ENCODE data around the gene ANKLE2. TPM values are rescaled to one million over a fixed set of nuclear protein-coding genes. Genes with fewer than 3 reads are reported as not detected.
"Not testable (repeated sequence)": the region's sequence is repeated elsewhere in the genome, so short reads cannot be mapped to it uniquely, and the experiment has no call there.

The ANKLE2 gene
- total RNA-seq, 2 donors from 2014 or later = 163 to 193 TPM

DNA sequence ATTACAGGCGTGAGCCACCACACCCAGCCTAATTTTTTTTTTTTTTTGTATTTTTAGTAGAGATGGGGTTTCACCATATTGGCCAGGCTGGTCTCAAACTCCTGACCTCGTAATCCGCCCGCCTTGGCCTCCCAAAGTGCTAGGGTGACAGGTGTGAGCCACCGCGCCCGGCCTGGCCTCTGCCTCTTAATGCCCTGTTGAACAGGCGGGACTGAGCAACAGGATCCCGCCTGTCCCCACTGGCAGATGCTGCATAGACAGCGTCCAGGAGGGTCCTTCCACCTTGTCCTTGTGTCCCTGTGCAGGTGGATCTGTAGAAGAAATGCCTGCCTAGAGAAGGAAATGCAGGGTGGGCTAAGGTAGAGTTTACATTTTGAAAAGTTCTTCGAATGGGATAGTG, 45.3 kb downstream of the ANKLE2 start:
- H3K27ac Mint-ChIP-seq = no peak overlapping the region
- H3K4me1 Mint-ChIP-seq (ENCODE audit: low read depth in 2 of 2) = peaks cover 0 to 17% of the 10 kb centered on the region in 2 donors
- no peaks in the 10 kb centered on the region for H3K27me3 Mint-ChIP-seq
- ATAC-seq (no peak), DNase-seq (ENCODE audit: low spot score) (no peak)
- no peak overlapping the region for H3K4me3 Mint-ChIP-seq
- H3K9me3 Mint-ChIP-seq = no peaks in the 10 kb centered on the region
- no peaks in the 10 kb centered on the region for H3K36me3 Mint-ChIP-seq

DNA sequence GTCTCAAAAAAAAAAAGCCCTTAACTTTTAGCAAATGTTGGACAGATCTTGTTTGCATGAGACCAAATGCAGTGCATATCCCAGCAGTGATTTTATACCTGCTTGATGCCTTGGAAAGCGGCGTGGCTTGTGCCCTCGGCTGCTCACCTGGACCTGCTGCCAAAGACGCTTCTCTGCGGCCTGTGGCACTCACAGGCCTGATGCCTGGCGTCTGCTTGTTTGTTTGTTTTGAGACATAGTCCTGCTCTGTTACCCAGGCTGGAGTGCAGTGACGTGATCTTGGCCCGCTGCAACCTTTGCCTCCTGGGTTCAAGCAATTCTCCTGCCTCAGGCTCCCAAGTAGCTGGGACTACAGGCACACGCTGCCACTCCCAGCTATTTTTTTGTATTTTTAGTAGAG, 45.8 kb downstream of the ANKLE2 start:
- Mint-ChIP-seq H3K9me3 (no peaks in the 10 kb centered on the region), H3K27me3 (no peaks in the 10 kb centered on the region), H3K4me1 (ENCODE audit: low read depth in 2 of 2) (peaks cover 0 to 17% of the 10 kb centered on the region in 2 donors), H3K27ac (no peak overlapping the region), H3K36me3 (no peaks in the 10 kb centered on the region), H3K4me3 (no peak overlapping the region)
- DNase-seq (ENCODE audit: low spot score) (no peak), ATAC-seq (no peak)

DNA sequence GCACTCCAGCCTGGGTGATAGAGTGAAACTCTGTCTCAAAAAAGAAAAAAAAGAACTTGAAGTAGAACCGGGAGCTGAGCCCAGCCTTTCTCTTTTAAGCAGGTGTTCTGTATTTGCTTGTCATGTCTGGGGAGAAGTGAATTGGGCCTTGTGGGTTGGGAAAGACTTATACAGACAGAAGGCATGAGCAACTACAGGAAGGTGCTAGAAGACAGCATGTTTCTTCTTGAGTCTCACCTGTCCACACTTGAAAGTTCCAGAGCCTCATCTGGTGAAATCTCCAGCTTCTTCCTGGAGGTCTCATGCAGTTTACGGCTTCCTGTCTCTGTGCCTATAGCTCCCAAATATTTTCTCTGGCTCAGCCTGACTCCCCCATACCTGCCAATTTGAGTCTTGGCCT, 48.5 kb downstream of the ANKLE2 start:
- Mint-ChIP-seq H3K27ac (no peak overlapping the region), H3K4me1 (ENCODE audit: low read depth in 2 of 2) (peaks cover 5 to 15% of the 10 kb centered on the region in 2 donors), H3K4me3 (no peak overlapping the region), H3K36me3 (no peaks in the 10 kb centered on the region), H3K9me3 (no peaks in the 10 kb centered on the region), H3K27me3 (no peaks in the 10 kb centered on the region)
- ATAC-seq (no peak), DNase-seq (ENCODE audit: low spot score) (no peak)

DNA sequence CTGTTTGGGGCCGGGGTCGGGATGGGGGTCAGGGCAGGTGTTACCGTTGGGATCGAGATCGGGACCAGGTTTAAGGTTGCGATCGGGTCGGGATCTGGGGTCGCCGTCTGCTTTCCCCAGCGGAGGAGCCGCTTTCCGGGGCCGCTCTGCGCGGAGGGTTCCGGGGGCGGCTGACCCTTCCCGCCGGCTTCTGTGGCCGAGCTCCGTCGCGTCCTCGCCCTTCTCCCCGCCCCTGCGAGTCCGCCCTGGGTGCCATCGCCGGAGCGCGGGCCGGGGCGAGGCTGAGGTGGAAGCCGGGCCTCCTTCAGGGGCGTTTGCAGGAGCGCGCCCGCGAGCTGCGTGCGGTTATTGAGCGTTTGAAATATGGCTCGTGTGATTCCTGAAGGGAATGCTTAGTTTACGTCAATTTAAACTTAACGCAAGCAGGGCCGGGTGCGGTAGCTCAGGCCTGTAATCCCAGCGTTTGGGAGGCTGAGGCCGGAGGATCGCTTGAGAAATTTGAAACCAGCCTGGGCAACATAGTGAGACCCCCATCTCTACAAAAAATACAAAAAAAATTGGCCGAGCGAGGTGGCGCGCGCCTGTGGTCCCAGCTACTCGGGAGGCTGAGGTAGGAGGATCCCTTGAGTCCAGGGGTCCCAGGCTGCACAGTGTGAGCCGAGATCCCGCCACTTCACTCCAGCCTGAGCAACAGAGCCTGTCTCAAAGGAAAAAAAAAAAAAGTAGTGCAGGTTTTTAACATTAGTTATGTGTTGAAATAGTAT, 50.4 kb downstream of the ANKLE2 start:
- ATAC-seq (peak; percentile 44 to 63), DNase-seq (ENCODE audit: low spot score) (peak; percentile 69)
- Mint-ChIP-seq H3K27me3 (no peaks in the 10 kb centered on the region), H3K36me3 (no peaks in the 10 kb centered on the region), H3K4me3 (peak overlapping the region; percentile 74), H3K4me1 (ENCODE audit: low read depth in 2 of 2) (peaks cover 5 to 18% of the 10 kb centered on the region in 2 donors), H3K9me3 (no peaks in the 10 kb centered on the region), H3K27ac (peak overlapping the region in 1 of 2 donors; percentile 41)

DNA sequence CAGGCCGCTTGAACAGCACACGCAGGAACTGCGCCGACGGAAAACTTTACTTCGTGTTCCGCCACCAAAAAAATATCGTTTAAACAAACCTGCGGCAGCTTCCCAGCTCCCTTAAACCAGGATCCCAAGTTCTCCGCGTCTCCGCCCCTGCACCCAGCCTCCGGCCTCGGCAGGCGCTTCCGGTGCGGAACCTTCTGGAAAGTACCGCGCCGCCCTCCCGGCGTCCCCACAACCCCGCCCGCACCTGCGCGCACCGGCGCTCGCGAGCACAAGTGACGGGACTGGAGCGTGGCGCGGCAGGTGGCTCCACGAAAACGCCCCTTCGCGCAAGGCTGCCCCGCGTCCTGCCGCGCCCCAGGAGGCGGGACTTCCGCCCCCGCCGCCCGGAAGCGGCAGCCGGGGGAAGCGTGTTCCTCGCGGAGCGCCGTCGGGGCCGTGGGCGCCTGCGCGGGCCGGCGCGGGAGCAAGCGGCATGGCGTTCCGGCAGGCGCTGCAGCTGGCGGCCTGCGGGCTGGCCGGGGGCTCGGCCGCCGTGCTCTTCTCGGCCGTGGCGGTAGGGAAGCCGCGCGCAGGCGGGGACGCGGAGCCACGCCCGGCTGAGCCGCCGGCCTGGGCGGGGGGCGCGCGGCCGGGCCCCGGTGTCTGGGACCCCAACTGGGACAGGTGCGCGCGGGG, 51.1 kb downstream of the ANKLE2 start, which contains the start of gene PGAM5:
PGAM5 (plus strand) TSS at position 438 of the 675 bp plus-strand sequence; CDS start at position 473, 35 bp downstream.
- H3K4me3 Mint-ChIP-seq = peak within 1 kb of the TSS; percentile 91
- ATAC-seq (peak; percentile 96), DNase-seq (ENCODE audit: low spot score) (peak; percentile 93)
- no peaks in the 10 kb centered on the region for H3K27me3 Mint-ChIP-seq
- H3K36me3 Mint-ChIP-seq = no peaks in the 10 kb centered on the region
- H3K4me1 Mint-ChIP-seq (ENCODE audit: low read depth in 2 of 2) = peaks cover 5 to 18% of the 10 kb centered on the region in 2 donors
- H3K27ac Mint-ChIP-seq = peak within 1 kb of the TSS; percentile 64 to 83
- no peaks in the 10 kb centered on the region for H3K9me3 Mint-ChIP-seq

DNA sequence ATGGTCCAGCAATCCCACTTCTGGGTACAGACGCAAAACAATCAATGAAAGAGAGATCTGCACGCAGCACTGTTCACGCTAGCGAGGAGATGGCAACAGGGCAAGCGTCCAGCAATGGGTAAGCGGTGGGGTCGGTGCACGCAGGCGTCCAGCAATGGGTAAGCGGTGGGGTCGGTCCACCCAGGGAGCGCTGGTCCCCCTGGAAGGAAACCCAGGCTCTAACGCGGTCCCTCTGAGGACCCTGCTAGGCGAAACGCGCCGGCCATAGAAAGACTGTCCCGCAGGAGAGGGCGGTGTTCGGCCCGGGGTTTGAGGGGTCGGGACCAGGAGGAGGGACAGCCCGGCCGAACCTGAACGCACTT, 51.6 kb downstream of the ANKLE2 start:
- no peaks in the 10 kb centered on the region for H3K9me3 Mint-ChIP-seq
- peaks cover 5 to 18% of the 10 kb centered on the region in 2 donors for H3K4me1 Mint-ChIP-seq (ENCODE audit: low read depth in 2 of 2)
- DNase-seq (ENCODE audit: low spot score) (no peak), ATAC-seq (peak; percentile 33 to 37)
- H3K27me3 Mint-ChIP-seq = no peaks in the 10 kb centered on the region
- H3K4me3 Mint-ChIP-seq = peak overlapping the region; percentile 91
- peak overlapping the region; percentile 64 to 83 for H3K27ac Mint-ChIP-seq
- H3K36me3 Mint-ChIP-seq = no peaks in the 10 kb centered on the region

DNA sequence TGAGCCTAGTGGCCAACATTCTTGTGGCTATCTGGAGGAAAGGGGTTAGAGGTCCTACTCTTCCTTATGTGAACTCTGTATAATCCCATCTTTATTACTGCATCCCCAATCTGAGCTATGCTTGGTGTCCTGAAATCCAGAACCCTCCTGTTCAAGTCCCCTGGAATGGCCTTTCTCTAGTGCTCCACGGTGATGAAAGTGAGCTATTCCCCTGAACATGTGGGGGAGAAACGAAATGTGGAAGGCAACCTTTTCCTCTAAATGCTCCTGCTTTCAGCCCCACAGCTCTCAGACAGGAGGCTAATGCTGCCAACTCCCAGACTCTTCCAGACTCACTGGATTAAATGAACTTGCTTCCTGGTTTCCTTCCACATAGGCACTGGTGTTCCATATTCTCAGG, 53.5 kb downstream of the ANKLE2 start:
- Mint-ChIP-seq H3K27me3 (no peaks in the 10 kb centered on the region), H3K9me3 (no peaks in the 10 kb centered on the region), H3K4me1 (ENCODE audit: low read depth in 2 of 2) (peaks cover 5 to 19% of the 10 kb centered on the region in 2 donors), H3K27ac (peak overlapping the region in 1 of 2 donors; percentile 57), H3K36me3 (no peaks in the 10 kb centered on the region), H3K4me3 (no peak overlapping the region)
- DNase-seq (ENCODE audit: low spot score) (no peak), ATAC-seq (no peak)

DNA sequence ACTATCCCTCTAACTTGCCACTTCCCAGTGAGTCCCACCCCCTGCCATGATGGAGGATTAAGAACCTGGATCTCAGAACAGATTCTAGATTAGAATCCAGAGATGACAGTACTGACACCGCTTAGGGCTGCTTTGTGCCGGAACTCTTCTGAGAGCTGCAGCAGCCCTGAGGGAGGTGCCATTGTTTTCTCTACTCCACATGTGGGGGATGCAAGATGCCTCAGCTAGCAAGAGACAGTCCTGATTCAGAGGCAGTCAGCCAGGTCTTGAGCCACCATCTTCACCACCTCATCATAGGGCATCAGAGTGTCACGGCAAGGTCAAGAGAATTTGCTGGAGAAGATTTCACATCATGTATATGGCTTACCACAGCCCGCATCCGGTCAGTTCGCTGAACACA, 54.4 kb downstream of the ANKLE2 start:
- DNase-seq (ENCODE audit: low spot score) (no peak), ATAC-seq (no peak)
- H3K27ac Mint-ChIP-seq = no peak overlapping the region
- H3K9me3 Mint-ChIP-seq = no peaks in the 10 kb centered on the region
- peak overlapping the region; percentile 48 for H3K4me3 Mint-ChIP-seq
- H3K27me3 Mint-ChIP-seq = no peaks in the 10 kb centered on the region
- H3K4me1 Mint-ChIP-seq (ENCODE audit: low read depth in 2 of 2) = peaks cover 5 to 20% of the 10 kb centered on the region in 2 donors
- no peaks in the 10 kb centered on the region for H3K36me3 Mint-ChIP-seq

DNA sequence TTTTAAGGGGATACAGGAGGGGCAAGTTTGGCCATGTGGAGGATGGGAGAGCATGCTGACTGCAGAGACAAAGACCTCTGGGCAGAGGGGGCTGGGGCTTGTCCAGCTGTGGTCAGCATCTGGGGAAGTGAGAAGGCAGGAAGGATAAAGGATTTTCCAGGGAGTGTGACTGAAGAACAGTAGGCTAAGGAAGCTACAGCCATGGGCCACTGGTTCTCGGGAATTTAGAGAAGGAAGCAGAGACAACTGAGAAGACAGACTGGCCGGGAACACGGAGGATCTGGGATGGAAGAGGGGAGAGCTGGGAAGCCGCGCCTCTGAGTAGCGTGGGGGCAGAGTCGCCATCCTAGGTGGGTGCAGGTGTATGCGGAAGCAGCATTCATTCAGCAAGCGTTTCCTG, 58.0 kb downstream of the ANKLE2 start:
- ATAC-seq = peak in 1 of 2 donors; percentile 43
- Mint-ChIP-seq H3K36me3 (peaks cover 4% of the 10 kb centered on the region), H3K27ac (peak overlapping the region in 1 of 2 donors; percentile 34), H3K4me1 (ENCODE audit: low read depth in 2 of 2) (peaks cover 0 to 13% of the 10 kb centered on the region in 2 donors), H3K9me3 (no peaks in the 10 kb centered on the region), H3K4me3 (no peak overlapping the region), H3K27me3 (no peaks in the 10 kb centered on the region)
- DNase-seq (ENCODE audit: low spot score) = no peak

DNA sequence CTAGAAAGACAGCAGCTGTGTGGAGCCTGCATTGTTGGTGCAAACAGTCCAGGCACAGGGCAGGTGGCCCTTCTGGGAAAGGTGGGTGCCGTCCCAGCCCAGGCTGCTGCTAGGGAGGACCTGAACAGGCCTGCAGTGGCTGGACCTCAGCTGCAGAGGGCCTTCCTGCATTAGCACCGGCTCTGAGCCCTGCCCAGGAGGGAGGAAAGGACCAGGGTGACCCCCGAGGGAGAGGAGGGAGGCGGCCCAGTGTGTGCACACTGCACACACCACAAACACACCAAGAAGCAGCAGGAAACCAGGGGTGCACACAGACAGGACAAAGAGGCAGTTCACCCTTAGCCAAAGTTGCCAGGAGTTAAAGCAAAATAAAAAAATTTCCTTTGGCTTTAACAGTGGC, 59.0 kb downstream of the ANKLE2 start:
- H3K27me3 Mint-ChIP-seq = no peaks in the 10 kb centered on the region
- no peaks in the 10 kb centered on the region for H3K9me3 Mint-ChIP-seq
- DNase-seq (ENCODE audit: low spot score) = no peak
- no peak overlapping the region for H3K27ac Mint-ChIP-seq
- no peak for ATAC-seq
- peaks cover 4% of the 10 kb centered on the region for H3K36me3 Mint-ChIP-seq
- H3K4me3 Mint-ChIP-seq = no peak overlapping the region
- H3K4me1 Mint-ChIP-seq (ENCODE audit: low read depth in 2 of 2) = peaks cover 0 to 10% of the 10 kb centered on the region in 2 donors

DNA sequence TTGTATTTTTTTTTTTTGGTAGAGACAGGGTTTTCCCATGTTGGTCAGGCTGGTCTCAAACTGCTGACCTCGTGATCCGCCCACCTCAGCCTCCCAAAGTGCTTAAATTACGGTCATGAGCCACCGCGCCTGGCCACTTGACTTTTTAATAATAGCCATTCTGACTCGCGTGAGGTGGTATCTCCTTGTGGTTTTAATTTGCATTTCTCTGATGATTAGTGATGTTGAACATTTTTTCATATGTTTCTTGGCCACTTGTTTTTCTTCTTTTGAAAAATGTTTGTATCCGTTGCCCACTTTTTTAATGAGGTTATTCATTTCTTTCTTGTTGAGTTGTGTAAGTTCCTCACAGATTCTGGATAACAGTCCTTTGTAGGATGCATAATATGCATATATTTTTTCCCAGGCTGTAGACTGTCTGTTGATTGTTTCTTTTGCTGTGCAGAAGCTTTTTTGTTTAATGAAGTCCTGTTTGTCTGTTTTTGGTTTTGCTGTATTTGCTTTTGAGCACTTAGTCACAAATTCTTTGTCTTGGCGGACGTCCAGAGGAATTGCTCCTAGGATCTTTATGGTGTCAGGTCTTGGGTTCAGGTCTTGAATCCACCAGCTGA, 61.3 kb downstream of the ANKLE2 start:
- Mint-ChIP-seq H3K27me3 (no peaks in the 10 kb centered on the region), H3K4me3 (no peak overlapping the region)

DNA sequence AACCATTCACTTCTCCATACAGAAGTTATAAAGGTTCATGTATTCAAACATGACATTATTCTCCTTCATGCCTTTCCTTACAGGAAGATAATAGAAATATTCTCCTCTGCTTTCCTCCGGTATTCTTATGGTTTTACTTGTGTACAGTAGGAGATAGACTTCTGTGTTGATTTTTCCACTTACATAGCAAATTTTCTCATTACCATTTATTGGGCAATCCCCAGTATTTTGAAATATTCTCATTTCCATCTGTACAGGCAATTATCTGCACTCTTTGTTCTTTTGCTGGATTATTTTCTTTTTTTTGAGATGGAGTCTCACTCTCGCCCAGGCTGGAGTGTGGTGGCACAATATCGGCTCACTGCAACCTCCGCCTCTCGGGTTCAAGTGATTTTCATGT, 63.3 kb downstream of the ANKLE2 start:
- Mint-ChIP-seq H3K4me1 (ENCODE audit: low read depth in 2 of 2) (peaks cover 4 to 5% of the 10 kb centered on the region in 2 donors), H3K9me3 (no peaks in the 10 kb centered on the region), H3K4me3 (no peak overlapping the region), H3K27me3 (no peaks in the 10 kb centered on the region), H3K27ac (no peak overlapping the region), H3K36me3 (peaks cover 10% of the 10 kb centered on the region)
- DNase-seq (ENCODE audit: low spot score) (no peak), ATAC-seq (no peak)

More for the DNA sequence above, 61.3 kb downstream of the ANKLE2 start:
- H3K9me3 Mint-ChIP-seq = no peaks in the 10 kb centered on the region
- H3K4me1 Mint-ChIP-seq (ENCODE audit: low read depth in 2 of 2) = peaks cover 2 to 8% of the 10 kb centered on the region in 2 donors
- H3K27ac Mint-ChIP-seq = no peak overlapping the region
- no peak for ATAC-seq
- peaks cover 9% of the 10 kb centered on the region for H3K36me3 Mint-ChIP-seq
- no peak for DNase-seq (ENCODE audit: low spot score)

DNA sequence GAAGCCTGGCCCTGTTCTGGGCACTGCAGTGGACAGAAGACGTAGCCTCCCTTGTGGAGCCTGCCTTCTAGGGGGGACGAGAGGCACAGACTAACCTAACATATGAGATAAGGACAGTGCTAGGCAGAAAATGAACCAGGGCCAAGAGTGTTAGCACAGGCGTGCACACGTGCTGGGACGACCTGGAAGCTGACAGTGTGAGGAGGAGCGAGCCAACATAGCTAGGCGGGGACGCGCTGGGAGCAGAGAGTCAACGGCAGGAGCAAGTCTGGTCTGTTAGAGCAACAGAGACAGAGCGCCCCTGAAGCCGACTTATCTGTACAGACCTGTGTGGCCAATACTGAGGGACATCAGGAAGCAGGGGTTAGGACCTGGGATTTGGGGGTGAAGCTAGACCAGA, 66.2 kb downstream of the ANKLE2 start:
- Mint-ChIP-seq H3K36me3 (peaks cover 7% of the 10 kb centered on the region), H3K27me3 (no peaks in the 10 kb centered on the region), H3K4me3 (no peak overlapping the region), H3K27ac (no peak overlapping the region), H3K9me3 (no peaks in the 10 kb centered on the region), H3K4me1 (ENCODE audit: low read depth in 2 of 2) (peaks cover 0 to 4% of the 10 kb centered on the region in 2 donors)
- no peak for DNase-seq (ENCODE audit: low spot score)
- ATAC-seq = no peak

DNA sequence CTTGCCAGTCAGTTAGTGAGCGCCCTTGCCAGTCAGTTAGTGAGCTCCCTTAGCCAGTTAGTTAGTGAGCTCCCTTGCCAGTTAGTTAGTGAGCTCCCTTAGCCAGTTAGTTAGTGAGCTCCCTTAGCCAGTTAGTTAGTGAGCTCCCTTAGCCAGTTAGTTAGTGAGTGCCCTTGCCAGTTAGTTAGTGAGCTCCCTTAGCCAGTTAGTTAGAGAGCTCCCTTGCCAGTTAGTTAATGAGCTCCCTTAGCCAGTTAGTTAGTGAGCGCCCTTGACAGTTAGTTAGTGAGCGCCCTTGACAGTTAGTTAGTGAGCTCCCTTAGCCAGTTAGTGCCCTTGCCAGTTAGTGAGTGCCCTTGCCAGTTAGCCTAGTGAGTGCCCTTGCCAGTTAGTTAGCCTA, 66.7 kb downstream of the ANKLE2 start:
- DNase-seq (ENCODE audit: low spot score); H3K4me1 Mint-ChIP-seq (ENCODE audit: low read depth in 2 of 2); ATAC-seq; H3K4me3 Mint-ChIP-seq; H3K27me3 Mint-ChIP-seq; H3K27ac Mint-ChIP-seq; H3K9me3 Mint-ChIP-seq; H3K36me3 Mint-ChIP-seq: not testable (repeated sequence)
